SK-N-MC (cell line): Measurements from ENCODE around the gene CCDC9.
"Not testable (repeated sequence)": the region's sequence is repeated elsewhere in the genome, so short reads cannot be mapped to it uniquely, and the experiment has no call there.

Experiments used
- DNase-seq: peaks from one replicate; pipeline ENCODE4 v3.0.0-alpha.2; 2011; ENCODE audit warnings: low read depth, low spot score
- H3K27ac ChIP-seq: fragments of 200-600 bp; sonication (generic); 2 replicates; pipeline ENCODE4 v1.5.1; 2016; ENCODE audit warnings: mixed run types
- H3K36me3 ChIP-seq: fragments of 200-600 bp; sonication (generic); 2 replicates; pipeline ENCODE4 v1.6.1; 2017; ENCODE audit warnings: antibody characterized with exemption, low read length, mixed read lengths; ENCODE audit not compliant: insufficient read depth
- H3K4me3 ChIP-seq: fragments of 200-600 bp; sonication (generic); 2 replicates; pipeline ENCODE4 v1.5.1; 2016
- H3K9ac ChIP-seq: fragments of 200-600 bp; sonication (generic); 2 replicates; pipeline ENCODE4 v1.8.0; 2017; ENCODE audit warnings: mixed run types, mixed read lengths; ENCODE audit not compliant: insufficient read length
- H3K9me3 ChIP-seq: fragments of 200-600 bp; sonication (generic); 2 replicates; pipeline ENCODE4 v1.6.1; 2017; ENCODE audit warnings: low read depth, mild to moderate bottlenecking, antibody characterized with exemption, low read length, moderate library complexity, mixed read lengths
- EZH2 ChIP-seq: fragments of 200-600 bp; sonication (generic); IDR thresholded peaks from one replicate; pipeline ENCODE4 v1.6.1; 2017; ENCODE audit warnings: antibody characterized with exemption
- FOXP2 ChIP-seq: optimal IDR thresholded peaks from 2 replicates; pipeline ENCODE3; 2011; ENCODE audit warnings: mild to moderate bottlenecking, moderate library complexity; ENCODE audit not compliant: insufficient read depth; ENCODE audit errors: extremely low read length, control extremely low read depth
- POLR2AphosphoS5 ChIP-seq: IDR thresholded peaks from 2 replicates; pipeline ENCODE4 v1.6.1; 2012; ENCODE audit warnings: mild to moderate bottlenecking, low read depth, low read length, borderline replicate concordance

CCDC9 gene

GRCh38 chr19:47284324-47284899 is 28.1 kb downstream of the CCDC9 start:
- Histone ChIP-seq H3K4me3 (no peak overlapping the region), H3K27ac (no peak overlapping the region), H3K9me3 (no peaks in the 10 kb centered on the region), H3K36me3 (no peaks in the 10 kb centered on the region), H3K9ac (no peak overlapping the region)
- TF ChIP-seq POLR2AphosphoS5: no peak
- no peak for TF ChIP-seq FOXP2
- no peak for TF ChIP-seq EZH2
- DNase-seq: peak; percentile 56

GRCh38 chr19:47296036-47296435 is 39.7 kb downstream of the CCDC9 start:
- no peak overlapping the region for H3K9ac ChIP-seq
- no peaks in the 10 kb centered on the region for H3K9me3 ChIP-seq
- no peak overlapping the region for H3K27ac ChIP-seq
- no peak overlapping the region for H3K4me3 ChIP-seq
- DNase-seq: no peak
- H3K36me3 ChIP-seq: no peaks in the 10 kb centered on the region
- TF ChIP-seq FOXP2 (no peak), POLR2AphosphoS5 (no peak), EZH2 (no peak)

- H3K36me3 ChIP-seq, H3K27ac ChIP-seq, H3K9ac ChIP-seq, H3K9me3 ChIP-seq, H3K4me3 ChIP-seq, DNase-seq: not testable (repeated sequence)
These were observed 44.5 kb downstream of the CCDC9 start for GRCh38 chr19:47300867-47301266.

- Histone ChIP-seq H3K36me3 (no peaks in the 10 kb centered on the region), H3K27ac (no peak overlapping the region), H3K9ac (no peak overlapping the region), H3K9me3 (no peaks in the 10 kb centered on the region), H3K4me3 (no peak overlapping the region)
- DNase-seq: no peak
- TF ChIP-seq POLR2AphosphoS5: no peak
- TF ChIP-seq EZH2: no peak
- no peak for TF ChIP-seq FOXP2
These were observed 45.9 kb downstream of the CCDC9 start for GRCh38 chr19:47302249-47302648.

GRCh38 chr19:47303966-47304365 is 47.6 kb downstream of the CCDC9 start:
- Histone ChIP-seq H3K27ac (no peak overlapping the region), H3K4me3 (no peak overlapping the region), H3K9ac (no peak overlapping the region), H3K9me3 (no peaks in the 10 kb centered on the region), H3K36me3 (no peaks in the 10 kb centered on the region)
- TF ChIP-seq POLR2AphosphoS5: no peak
- TF ChIP-seq FOXP2: no peak
- DNase-seq: no peak

DNA sequence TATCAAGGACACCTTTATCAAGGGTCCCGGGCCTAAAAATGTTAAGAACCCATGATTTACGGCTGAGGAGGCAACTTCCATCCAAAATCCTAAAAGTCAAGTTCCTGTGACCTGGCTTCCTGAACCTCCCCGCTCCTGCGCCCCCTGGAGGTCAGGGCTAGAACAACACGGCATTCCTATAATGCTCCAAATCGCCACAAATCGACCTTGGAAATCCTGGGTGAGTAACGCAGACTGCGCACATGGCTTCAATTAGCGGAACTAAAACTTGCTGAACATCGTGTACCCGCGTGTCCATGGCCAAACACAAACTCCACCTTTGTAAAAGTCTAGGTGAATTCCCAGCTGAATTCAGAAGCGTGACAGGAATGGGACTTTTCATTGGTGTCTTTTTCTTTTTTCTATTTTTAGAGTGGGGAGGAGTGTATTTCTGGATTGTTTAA is 49.0 kb downstream of the CCDC9 start:
- H3K36me3 ChIP-seq: no peaks in the 10 kb centered on the region
- H3K27ac ChIP-seq: no peak overlapping the region
- DNase-seq: no peak
- no peaks in the 10 kb centered on the region for H3K9me3 ChIP-seq
- H3K9ac ChIP-seq: no peak overlapping the region
- TF ChIP-seq POLR2AphosphoS5 (no peak), FOXP2 (no peak), EZH2 (no peak)
- H3K4me3 ChIP-seq: peak overlapping the region; percentile 68

DNA sequence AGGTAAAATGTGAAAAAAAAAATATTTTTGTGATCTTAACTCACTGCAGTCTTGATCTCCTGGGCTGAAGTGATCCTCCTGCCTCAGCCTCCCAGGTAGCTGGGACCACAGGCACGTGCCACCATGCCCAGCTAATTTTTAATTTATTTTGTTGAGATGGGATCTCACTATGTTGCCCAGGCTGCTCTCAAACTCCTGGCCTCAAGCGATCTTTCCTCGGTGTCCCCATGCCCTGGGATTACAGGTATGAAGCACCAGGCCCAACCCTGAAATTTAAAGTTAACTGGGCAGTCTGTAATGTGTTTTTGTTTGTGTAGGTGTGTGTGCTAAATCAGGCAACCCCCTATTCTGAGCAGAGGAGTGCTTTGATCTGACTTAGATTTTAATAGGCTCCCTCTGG is 50.0 kb downstream of the CCDC9 start:
- DNase-seq: no peak
- H3K36me3 ChIP-seq: no peaks in the 10 kb centered on the region
- no peak for TF ChIP-seq POLR2AphosphoS5
- TF ChIP-seq FOXP2: no peak
- TF ChIP-seq EZH2: no peak

DNA sequence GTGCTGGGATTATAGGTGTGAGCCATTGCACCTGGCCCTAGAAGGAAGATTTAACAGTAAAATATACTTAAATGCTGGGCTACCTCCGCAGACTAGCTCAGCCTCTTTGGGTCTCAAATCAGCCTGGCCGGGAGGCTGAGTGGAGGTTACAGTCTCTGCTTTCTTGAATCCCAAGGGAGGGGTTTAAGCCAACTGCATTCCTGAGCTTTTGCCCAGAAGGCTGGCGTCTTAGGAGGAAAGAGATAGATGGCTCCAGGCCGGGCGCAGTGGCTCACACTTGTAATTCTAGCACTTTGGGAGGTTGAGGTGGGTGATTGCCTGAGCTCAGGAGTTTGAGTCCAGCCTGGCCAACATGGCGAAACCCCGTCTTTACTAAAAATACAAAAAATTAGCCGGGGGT is 52.7 kb downstream of the CCDC9 start:
- no peak overlapping the region for H3K9ac ChIP-seq

More for the DNA sequence above, 50.0 kb downstream of the CCDC9 start:
- H3K27ac ChIP-seq: no peak overlapping the region
- H3K9me3 ChIP-seq: no peaks in the 10 kb centered on the region
- H3K4me3 ChIP-seq: no peak overlapping the region
- H3K9ac ChIP-seq: no peak overlapping the region

GRCh38 chr19:47309608-47310007 is 53.3 kb downstream of the CCDC9 start, which contains the start of gene C5AR1:
C5AR1 (plus strand) TSS chr19:47309861; CDS start chr19:47309896, 35 bp downstream.
- Histone ChIP-seq H3K9ac (no peak within 1 kb of the TSS), H3K27ac (no peak within 1 kb of the TSS), H3K4me3 (no peak within 1 kb of the TSS), H3K36me3 (no peaks in the 10 kb centered on the region), H3K9me3 (no peaks in the 10 kb centered on the region)
- TF ChIP-seq FOXP2: no peak
- TF ChIP-seq POLR2AphosphoS5: no peak
- no peak for TF ChIP-seq EZH2
- no peak for DNase-seq

More for the DNA sequence above, 52.7 kb downstream of the CCDC9 start:
- no peak overlapping the region for H3K4me3 ChIP-seq
- no peaks in the 10 kb centered on the region for H3K36me3 ChIP-seq
- DNase-seq: no peak
- no peaks in the 10 kb centered on the region for H3K9me3 ChIP-seq
- TF ChIP-seq POLR2AphosphoS5 (no peak), EZH2 (no peak), FOXP2 (no peak)
- no peak overlapping the region for H3K27ac ChIP-seq
